Body of pancreas (tissue), 4 donors: Measurements from ENCODE around the gene KDM4C.

Experiments used
- CTCF ChIP-seq, 7 experiments: fragments of 450-650 bp in 4 of 7; fragments of 200-600 bp in 3 of 7; sonication (generic) in 3 of 7; IDR thresholded peaks; one replicate each; pipeline ENCODE4 v1.5.1; 2016 to 2019; ENCODE audit warnings: antibody characterized with exemption in 7 of 7
- POLR2A ChIP-seq, 3 donors: fragments of 450-650 bp; IDR thresholded peaks; one replicate each; pipeline ENCODE4 v1.6.1; 2016; ENCODE audit warnings: antibody characterized with exemption in 3 of 3, mild to moderate bottlenecking in 2 of 3

GRCh38 chr9:7132605-7133004 is 374.8 kb downstream of the KDM4C start:
- TF ChIP-seq CTCF (IDR thresholded peaks at IDR 0.05) (no peak), POLR2A (IDR thresholded peaks at IDR 0.05) (no peak)
